Caco-2 (cell line): Measurements from ENCODE around the gene ATXN7. TPM values are rescaled to one million over a fixed set of nuclear protein-coding genes. Genes with fewer than 3 reads are reported as not detected.

Source experiments
- BruUV-seq: library from RNA; stranded (reverse); fragments of 400-500 nt; replicated peaks from 2 replicates; lab custom pipeline; 2021; lab: Mats Ljungman, UMichigan
- CTCF ChIA-PET: fragments of 300-600 bp; sonication (Branson Sonifier 250); formaldehyde crosslinking; loops from one replicate; lab custom pipeline; 2022; ENCODE audit warnings: antibody characterized with exemption; lab: Charles Lee
- POLR2A ChIA-PET: fragments of 300-600 bp; sonication (Branson Sonifier 250); formaldehyde crosslinking; loops from one replicate; lab custom pipeline; 2022; ENCODE audit warnings: antibody characterized with exemption; lab: Charles Lee
- DNase-seq, 2 experiments: peaks; one replicate each; pipeline versions ENCODE4 v3.0.0 to v3.0.0-alpha.2; 2020 to 2022
- H3K27me3 ChIP-seq: replicated peaks from 2 replicates; pipeline ENCODE4 v1.6.0; 2011; ENCODE audit warnings: low read length; ENCODE audit not compliant: control insufficient read depth, insufficient read depth
- H3K36me3 ChIP-seq: 2 replicates; pipeline ENCODE4 v1.5.1; 2011; ENCODE audit warnings: low read length; ENCODE audit not compliant: control insufficient read depth, insufficient read depth
- H3K4me1 ChIP-seq: fragments of 250-450 bp; sonication (Bioruptor Pico); 2 replicates; pipeline ENCODE4 v1.5.1; 2020; ENCODE audit warnings: mild to moderate bottlenecking
- H3K4me3 ChIP-seq: 2 replicates; pipeline ENCODE4 v1.5.1; 2011; ENCODE audit warnings: low read depth, mild to moderate bottlenecking, control low read depth, low read length
- H3K9me3 ChIP-seq: fragments of 250-450 bp; sonication (Bioruptor Pico); 2 replicates; pipeline ENCODE4 v1.5.1; 2020; ENCODE audit warnings: mild to moderate bottlenecking, moderate library complexity
- H3K27ac Mint-ChIP-seq: one replicate; pipeline ENCODE4 v1.8.0; 2022; ENCODE audit warnings: mixed read lengths; ENCODE audit not compliant: unreplicated experiment
- H3K27me3 Mint-ChIP-seq: one replicate; pipeline ENCODE4 v1.8.0; 2022; ENCODE audit warnings: mixed read lengths; ENCODE audit not compliant: insufficient read depth, unreplicated experiment
- H3K36me3 Mint-ChIP-seq: one replicate; pipeline ENCODE4 v1.8.0; 2022; ENCODE audit warnings: mild to moderate bottlenecking, mixed read lengths; ENCODE audit not compliant: insufficient read depth, unreplicated experiment
- H3K4me1 Mint-ChIP-seq: one replicate; pipeline ENCODE4 v1.8.0; 2022; ENCODE audit warnings: low read depth, mixed read lengths; ENCODE audit not compliant: unreplicated experiment
- H3K4me3 Mint-ChIP-seq: one replicate; pipeline ENCODE4 v1.8.0; 2022; ENCODE audit warnings: mild to moderate bottlenecking, moderate library complexity, mixed read lengths; ENCODE audit not compliant: unreplicated experiment
- H3K9me3 Mint-ChIP-seq: one replicate; pipeline ENCODE4 v1.8.0; 2022; ENCODE audit warnings: mixed read lengths; ENCODE audit not compliant: unreplicated experiment
- intact Hi-C: fragments of 100-400 bp; cut with micrococcal nuclease; formaldehyde crosslinking; loops from one replicate; pipeline ENCODE4 v1.10.0; 2022; ENCODE audit not compliant: unreplicated experiment
- total RNA-seq: library from RNA; stranded (reverse); gene quantifications from 2 replicates; pipeline ENCODE4 v1.2.3, GENCODE V29; 2022
- TF ChIP-seq, protein P1 (sequence below), 2 experiments: fragments of 200-600 bp in 1 of 2; IDR thresholded peaks; 1 replicate in 1 of 2; 2 replicates in 1 of 2; pipeline versions ENCODE4 v1.5.1 to v1.8.0; 2011 to 2022; ENCODE audit warnings: antibody characterized with exemption in 1 of 2, control low read depth in 1 of 2, inconsistent platforms in 1 of 2, low read depth in 1 of 2, low read length in 1 of 2, mild to moderate bottlenecking in 1 of 2, moderate library complexity in 1 of 2; ENCODE audit not compliant: insufficient read depth in 1 of 2, severe bottlenecking in 1 of 2, unreplicated experiment in 1 of 2

Gene ATXN7
- total RNA-seq, 1 experiment from 2014 or later: 22.5 TPM

DNA sequence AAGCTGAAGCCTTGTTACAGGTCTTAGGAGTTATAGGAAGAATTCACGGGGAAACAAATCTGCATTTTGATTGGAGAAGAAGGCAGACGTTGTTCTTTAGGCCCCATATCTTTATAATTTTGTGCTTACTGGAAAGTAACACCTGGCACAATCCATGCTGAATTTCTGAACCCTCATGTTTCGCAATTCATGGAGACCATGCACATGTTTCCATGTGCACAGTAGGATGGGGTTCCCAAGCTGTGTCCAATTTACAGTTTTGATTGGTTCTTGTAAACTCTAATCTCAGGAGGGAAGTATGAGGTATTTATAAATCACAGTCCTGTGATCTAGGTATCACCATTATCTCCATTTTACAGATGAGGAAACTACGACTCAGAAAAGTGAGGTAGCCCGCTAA lies 56.3 kb downstream of the ATXN7 start:
- POLR2A ChIA-PET: no interaction called here
- no peaks in the 10 kb centered on the region for H3K4me1 Mint-ChIP-seq
- peaks cover 62% of the 10 kb centered on the region for H3K36me3 Mint-ChIP-seq

DNA sequence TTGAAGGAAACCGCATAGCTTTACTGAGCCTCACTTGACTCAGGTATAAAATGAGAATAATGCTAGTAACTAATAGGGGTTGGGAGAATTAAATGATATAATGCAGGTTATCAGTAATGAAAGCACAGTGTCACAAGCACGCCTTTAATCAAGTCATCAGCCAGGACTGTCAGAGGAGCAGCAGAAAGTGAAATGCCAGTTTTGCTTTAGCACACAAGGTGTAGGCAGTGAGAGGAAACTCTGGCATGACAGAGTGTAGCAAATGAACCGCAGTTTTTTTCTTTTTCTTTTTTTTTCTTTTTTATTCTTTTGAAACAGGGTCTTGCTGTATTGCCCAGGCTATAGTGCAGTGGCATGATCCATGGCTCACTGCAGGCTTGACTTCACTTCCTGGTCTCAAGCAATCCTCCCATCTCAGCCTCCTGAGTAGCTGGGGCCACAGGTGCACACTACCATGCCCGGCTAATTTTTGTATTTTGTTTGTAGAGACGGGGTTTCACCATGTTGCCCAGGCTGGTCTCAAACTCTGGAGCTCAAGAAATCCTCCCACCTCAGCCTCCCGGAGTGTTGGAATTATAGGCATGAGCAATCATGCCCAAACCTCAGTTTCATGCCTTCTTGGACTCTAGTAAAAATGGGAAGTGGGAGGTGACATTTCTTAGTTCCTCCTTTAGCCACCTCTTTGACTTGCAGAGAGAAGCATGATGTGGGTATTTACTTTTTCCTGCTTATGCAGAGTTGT lies 58.2 kb downstream of the ATXN7 start:
- POLR2A ChIA-PET: no interaction called here
- no peaks in the 10 kb centered on the region for H3K27me3 Mint-ChIP-seq
- H3K9me3 Mint-ChIP-seq: peaks cover 27% of the 10 kb centered on the region
- no peak for DNase-seq
- no peaks in the 10 kb centered on the region for H3K4me1 Mint-ChIP-seq
- H3K4me1 ChIP-seq: no peaks in the 10 kb centered on the region
- CTCF ChIA-PET: no interaction called here
- H3K36me3 ChIP-seq: peaks cover 4% of the 10 kb centered on the region
- H3K4me3 Mint-ChIP-seq: no peak overlapping the region
- no peak overlapping the region for H3K27ac Mint-ChIP-seq
- H3K36me3 Mint-ChIP-seq: peaks cover 63% of the 10 kb centered on the region
- no peaks in the 10 kb centered on the region for H3K27me3 ChIP-seq
- intact Hi-C loops: no loop called here
- TF ChIP-seq, protein P1, sequence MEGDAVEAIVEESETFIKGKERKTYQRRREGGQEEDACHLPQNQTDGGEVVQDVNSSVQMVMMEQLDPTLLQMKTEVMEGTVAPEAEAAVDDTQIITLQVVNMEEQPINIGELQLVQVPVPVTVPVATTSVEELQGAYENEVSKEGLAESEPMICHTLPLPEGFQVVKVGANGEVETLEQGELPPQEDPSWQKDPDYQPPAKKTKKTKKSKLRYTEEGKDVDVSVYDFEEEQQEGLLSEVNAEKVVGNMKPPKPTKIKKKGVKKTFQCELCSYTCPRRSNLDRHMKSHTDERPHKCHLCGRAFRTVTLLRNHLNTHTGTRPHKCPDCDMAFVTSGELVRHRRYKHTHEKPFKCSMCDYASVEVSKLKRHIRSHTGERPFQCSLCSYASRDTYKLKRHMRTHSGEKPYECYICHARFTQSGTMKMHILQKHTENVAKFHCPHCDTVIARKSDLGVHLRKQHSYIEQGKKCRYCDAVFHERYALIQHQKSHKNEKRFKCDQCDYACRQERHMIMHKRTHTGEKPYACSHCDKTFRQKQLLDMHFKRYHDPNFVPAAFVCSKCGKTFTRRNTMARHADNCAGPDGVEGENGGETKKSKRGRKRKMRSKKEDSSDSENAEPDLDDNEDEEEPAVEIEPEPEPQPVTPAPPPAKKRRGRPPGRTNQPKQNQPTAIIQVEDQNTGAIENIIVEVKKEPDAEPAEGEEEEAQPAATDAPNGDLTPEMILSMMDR (IDR thresholded peaks at IDR 0.05; ENCODE audit: insufficient read depth in 1 of 2, low read depth in 1 of 2, low read length in 1 of 2, severe bottlenecking in 1 of 2, unreplicated experiment in 1 of 2): no peak
- no TSS peak for BruUV-seq
- H3K9me3 ChIP-seq: no peaks in the 10 kb centered on the region
- H3K4me3 ChIP-seq: no peak overlapping the region

More for the DNA sequence above, 56.3 kb downstream of the ATXN7 start:
- H3K27me3 Mint-ChIP-seq: no peaks in the 10 kb centered on the region
- CTCF ChIA-PET: no interaction called here
- BruUV-seq: no TSS peak
- no peak for DNase-seq
- H3K9me3 Mint-ChIP-seq: peaks cover 16% of the 10 kb centered on the region
- Histone ChIP-seq H3K9me3 (no peaks in the 10 kb centered on the region), H3K27me3 (no peaks in the 10 kb centered on the region), H3K36me3 (peaks cover 4% of the 10 kb centered on the region), H3K4me1 (no peaks in the 10 kb centered on the region), H3K4me3 (no peak overlapping the region)
- intact Hi-C loops: no loop called here
- TF ChIP-seq, protein P1 (IDR thresholded peaks at IDR 0.05; ENCODE audit: insufficient read depth in 1 of 2, low read depth in 1 of 2, low read length in 1 of 2, severe bottlenecking in 1 of 2, unreplicated experiment in 1 of 2): no peak
- no peak overlapping the region for H3K27ac Mint-ChIP-seq
- H3K4me3 Mint-ChIP-seq: no peak overlapping the region

- H3K36me3 ChIP-seq: peaks cover 4% of the 10 kb centered on the region
- Mint-ChIP-seq H3K4me3 (no peak overlapping the region), H3K36me3 (peaks cover 56% of the 10 kb centered on the region), H3K27ac (no peak overlapping the region), H3K27me3 (no peaks in the 10 kb centered on the region), H3K4me1 (no peaks in the 10 kb centered on the region), H3K9me3 (peaks cover 27% of the 10 kb centered on the region)
- no peaks in the 10 kb centered on the region for H3K4me1 ChIP-seq
- no peaks in the 10 kb centered on the region for H3K9me3 ChIP-seq
- BruUV-seq: no TSS peak
- no peak overlapping the region for H3K4me3 ChIP-seq
- no peak for DNase-seq
- TF ChIP-seq, protein P1 (IDR thresholded peaks at IDR 0.05; ENCODE audit: insufficient read depth in 1 of 2, low read depth in 1 of 2, low read length in 1 of 2, severe bottlenecking in 1 of 2, unreplicated experiment in 1 of 2): no peak
- intact Hi-C loops: no loop called here
- ChIA-PET POLR2A (no interaction called here), CTCF (no interaction called here)
- no peaks in the 10 kb centered on the region for H3K27me3 ChIP-seq
These were observed 59.0 kb downstream of the ATXN7 start for GRCh38 chr3:63922491-63923199.
